OCI-LY1 (cell line): Measurements from ENCODE around the gene SURF6.

Experiments used
- CTCF ChIP-seq: fragments of 200-600 bp; sonication (generic), shearing (Covaris generic); IDR thresholded peaks from 2 replicates; pipeline ENCODE4 v1.5.1; 2017; ENCODE audit warnings: mild to moderate bottlenecking, antibody characterized with exemption, low read length, moderate library complexity, mixed read lengths
- EZH2 ChIP-seq: fragments of 200-600 bp; sonication (generic), shearing (Covaris generic); IDR thresholded peaks from 2 replicates; pipeline ENCODE4 v1.8.0; 2017; ENCODE audit warnings: borderline replicate concordance, mixed run types, mild to moderate bottlenecking, antibody characterized with exemption, low read length, moderate library complexity, mixed read lengths

- TF ChIP-seq EZH2 (no peak), CTCF (no peak)
Observed at GRCh38 chr9:133362359-133363044, 26.5 kb upstream of the SURF6 start.
